ENCODE results near the gene DGCR8.

DNA sequence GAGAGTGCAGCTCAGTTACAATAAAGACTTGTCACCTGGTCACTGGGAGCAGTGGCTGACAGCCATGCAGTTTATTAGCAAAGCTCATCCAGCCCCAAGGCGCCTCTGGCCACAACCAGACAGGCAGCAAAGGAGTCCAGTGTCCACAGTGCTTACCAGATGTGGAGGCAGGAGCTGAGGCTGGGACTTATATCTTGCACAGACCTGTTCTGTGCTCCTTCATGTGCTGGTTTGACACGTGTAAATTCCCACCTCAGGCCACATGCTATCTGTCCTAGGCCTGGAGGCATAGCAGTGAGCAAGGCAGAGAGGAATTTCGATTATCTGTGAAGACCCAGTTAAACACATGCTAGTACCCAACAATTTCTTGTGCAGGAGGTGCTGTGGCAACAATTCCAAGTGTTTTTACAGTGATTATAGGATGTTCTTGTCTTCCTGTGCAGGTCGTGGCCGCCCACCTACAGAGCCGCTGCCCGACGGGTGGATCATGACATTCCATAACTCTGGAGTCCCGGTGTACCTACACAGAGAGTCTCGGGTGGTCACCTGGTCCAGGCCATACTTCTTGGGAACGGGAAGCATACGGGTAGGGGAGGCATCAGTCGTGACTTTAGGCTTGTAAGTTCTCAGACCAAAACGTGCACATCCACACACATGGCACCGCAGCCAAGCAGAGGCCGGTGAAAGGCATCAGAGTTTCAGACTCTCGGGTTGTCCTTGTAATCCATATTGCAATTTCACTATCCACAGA lies 9.4 kb downstream of the DGCR8 start:
- TF ChIP-seq CTCF (IDR thresholded peaks at IDR 0.05), result no peak
- no peak for TF ChIP-seq EZH2phosphoT487 (IDR thresholded peaks at IDR 0.05)

All from neural progenitor cell (in vitro differentiated cells).